H9 (cell line): Measurements from ENCODE around the gene TMA7B. TPM values are rescaled to one million over a fixed set of nuclear protein-coding genes. Genes with fewer than 3 reads are reported as not detected.

Source experiments
- DNase-seq: peaks from one replicate; pipeline ENCODE4 v3.0.0-alpha.2; 2017
- H2AFZ ChIP-seq: one replicate; pipeline ENCODE4 v1.6.1; 2013; ENCODE audit warnings: mild to moderate bottlenecking, low read length, control low read depth, moderate library complexity
- H2AK5ac ChIP-seq: 2 replicates; pipeline ENCODE4 v1.6.1; 2013; ENCODE audit warnings: low read length, control low read depth, mixed read lengths; ENCODE audit not compliant: insufficient read length
- H2BK120ac ChIP-seq: one replicate; pipeline ENCODE4 v1.6.1; 2013; ENCODE audit warnings: low read depth, mild to moderate bottlenecking, low read length, control low read depth, inconsistent platforms; ENCODE audit not compliant: poor library complexity, severe bottlenecking
- H2BK12ac ChIP-seq: 2 replicates; pipeline ENCODE4 v1.6.1; 2013; ENCODE audit warnings: low read length, control low read depth, mixed read lengths, low read depth; ENCODE audit not compliant: insufficient read length
- H2BK15ac ChIP-seq: 2 replicates; pipeline ENCODE4 v1.6.1; 2013; ENCODE audit warnings: low read depth, low read length, control low read depth
- H2BK20ac ChIP-seq: one replicate; pipeline ENCODE4 v1.6.1; 2013; ENCODE audit warnings: low read depth, mild to moderate bottlenecking, low read length, control low read depth, inconsistent platforms; ENCODE audit not compliant: poor library complexity, severe bottlenecking
- H2BK5ac ChIP-seq: 2 replicates; pipeline ENCODE4 v1.6.1; 2013; ENCODE audit warnings: low read length, control low read depth, mixed read lengths; ENCODE audit not compliant: insufficient read length
- H3K14ac ChIP-seq: 2 replicates; pipeline ENCODE4 v1.6.1; 2013; ENCODE audit warnings: low read length, control low read depth; ENCODE audit not compliant: insufficient read depth
- H3K18ac ChIP-seq: 2 replicates; pipeline ENCODE4 v1.6.1; 2013; ENCODE audit warnings: low read depth, mild to moderate bottlenecking, mixed read lengths, low read length, control low read depth; ENCODE audit not compliant: insufficient read length
- H3K23ac ChIP-seq: 2 replicates; pipeline ENCODE4 v1.6.1; 2013; ENCODE audit warnings: low read length, control low read depth, mixed read lengths, low read depth; ENCODE audit not compliant: insufficient read length
- H3K23me2 ChIP-seq: 2 replicates; pipeline ENCODE4 v1.6.1; 2013; ENCODE audit warnings: low read depth, mild to moderate bottlenecking, mixed read lengths, low read length, control low read depth; ENCODE audit not compliant: insufficient read length, poor library complexity, severe bottlenecking
- H3K27ac ChIP-seq: 2 replicates; pipeline ENCODE4 v1.5.1; 2013; ENCODE audit warnings: low read length, control low read depth, mixed read lengths, low read depth; ENCODE audit not compliant: insufficient read length
- H3K27me3 ChIP-seq: 2 replicates; pipeline ENCODE4 v1.6.1; 2013; ENCODE audit warnings: low read length, control low read depth, inconsistent platforms; ENCODE audit not compliant: insufficient read depth
- H3K4ac ChIP-seq: 2 replicates; pipeline ENCODE4 v1.6.1; 2013; ENCODE audit warnings: low read depth, mild to moderate bottlenecking, control low read depth, inconsistent platforms, low read length, moderate library complexity
- H3K4me1 ChIP-seq: 2 replicates; pipeline ENCODE4 v1.6.1; 2013; ENCODE audit warnings: low read length, control low read depth, inconsistent platforms; ENCODE audit not compliant: insufficient read depth
- H3K4me2 ChIP-seq: 2 replicates; pipeline ENCODE4 v1.6.1; 2013; ENCODE audit warnings: low read length, control low read depth, mixed read lengths; ENCODE audit not compliant: insufficient read length, insufficient read depth
- H3K56ac ChIP-seq: 2 replicates; pipeline ENCODE4 v1.6.1; 2013; ENCODE audit warnings: low read depth, mild to moderate bottlenecking, mixed read lengths, low read length, control low read depth; ENCODE audit not compliant: insufficient read length
- H3K79me1 ChIP-seq: 2 replicates; pipeline ENCODE4 v1.6.1; 2013; ENCODE audit warnings: low read depth, mild to moderate bottlenecking, moderate library complexity, low read length, control low read depth, inconsistent platforms; ENCODE audit not compliant: insufficient read depth, poor library complexity, severe bottlenecking
- H3K79me2 ChIP-seq: 2 replicates; pipeline ENCODE4 v1.6.1; 2013; ENCODE audit warnings: low read length, control low read depth, inconsistent platforms; ENCODE audit not compliant: insufficient read depth
- H3K9ac ChIP-seq: 2 replicates; pipeline ENCODE4 v1.6.1; 2013; ENCODE audit warnings: low read length, control low read depth, mixed read lengths; ENCODE audit not compliant: insufficient read length; ENCODE audit errors: extremely low read depth
- H3K9me3 ChIP-seq: one replicate; pipeline ENCODE4 v1.6.1; 2013; ENCODE audit warnings: low read depth, low read length, inconsistent platforms; ENCODE audit not compliant: control insufficient read depth
- H3T11ph ChIP-seq: one replicate; pipeline ENCODE4 v1.6.1; 2013; ENCODE audit warnings: mild to moderate bottlenecking, low read length, control low read depth, inconsistent platforms
- H4K20me1 ChIP-seq: one replicate; pipeline ENCODE4 v1.6.1; 2013; ENCODE audit not compliant: control insufficient read depth, insufficient read length, insufficient read depth
- H4K5ac ChIP-seq: 2 replicates; pipeline ENCODE4 v1.6.1; 2013; ENCODE audit warnings: low read depth, mild to moderate bottlenecking, mixed read lengths, low read length, control low read depth; ENCODE audit not compliant: insufficient read length
- H4K8ac ChIP-seq: replicated peaks from 2 replicates; pipeline ENCODE4 v1.6.1; 2013; ENCODE audit warnings: low read length, control low read depth, mixed read lengths, low read depth; ENCODE audit not compliant: insufficient read length
- H4K91ac ChIP-seq: 2 replicates; pipeline ENCODE4 v1.6.1; 2013; ENCODE audit warnings: low read depth, mild to moderate bottlenecking, moderate library complexity, mixed read lengths, low read length, control low read depth; ENCODE audit not compliant: insufficient read length
- H3K27ac Mint-ChIP-seq, 3 experiments: 2 replicates in 2 of 3; 3 replicates in 1 of 3; pipeline ENCODE4 v1.8.0; 2020 to 2021; ENCODE audit warnings: mixed read lengths in 3 of 3, mild to moderate bottlenecking in 1 of 3, moderate library complexity in 1 of 3
- H3K27me3 Mint-ChIP-seq: 2 replicates; pipeline ENCODE4 v1.8.0; 2021; ENCODE audit warnings: low read depth, mild to moderate bottlenecking, moderate library complexity, mixed read lengths
- H3K36me3 Mint-ChIP-seq, 3 experiments: 2 replicates in 2 of 3; 3 replicates in 1 of 3; pipeline ENCODE4 v1.8.0; 2020 to 2021; ENCODE audit warnings: low read depth in 3 of 3, mixed read lengths in 3 of 3; ENCODE audit not compliant: insufficient read depth in 1 of 3
- H3K4me1 Mint-ChIP-seq, 2 experiments: 2 replicates each; pipeline ENCODE4 v1.8.0; 2020; ENCODE audit warnings: mixed read lengths in 2 of 2
- H3K4me3 Mint-ChIP-seq, 2 experiments: 2 replicates in 1 of 2; 3 replicates in 1 of 2; pipeline ENCODE4 v1.8.0; 2020 to 2021; ENCODE audit warnings: mild to moderate bottlenecking in 2 of 2, mixed read lengths in 2 of 2, moderate library complexity in 1 of 2
- H3K9me3 Mint-ChIP-seq, 2 experiments: 2 replicates in 1 of 2; 3 replicates in 1 of 2; pipeline ENCODE4 v1.8.0; 2020; ENCODE audit warnings: mild to moderate bottlenecking in 2 of 2, mixed read lengths in 2 of 2, moderate library complexity in 1 of 2
- WGBS: extraction: QIAGEN DNeasy Blood & Tissue Kit; methylation state at CpG from one replicate; pipeline ENCODE4 v1.1.7; 2013; ENCODE audit warnings: missing lambda C conversion rate, low lambda C conversion rate, mixed read lengths; ENCODE audit not compliant: insufficient read length; ENCODE audit errors: extremely low coverage; 5-methylcytosine and 5-hydroxymethylcytosine counted together
- total RNA-seq: library from RNA; stranded (reverse); gene quantifications from 2 replicates; pipeline ENCODE4 v1.2.1, GENCODE V29; 2021
- TF ChIP-seq, protein P1 (sequence below): fragments of 200-600 bp; sonication (generic); conservative IDR thresholded peaks from 3 replicates; pipeline ENCODE4 v1.8.0; 2021; ENCODE audit warnings: antibody characterized with exemption, mild to moderate bottlenecking

Gene TMA7B
- total RNA-seq, 1 experiment from 2014 or later = not detected

DNA sequence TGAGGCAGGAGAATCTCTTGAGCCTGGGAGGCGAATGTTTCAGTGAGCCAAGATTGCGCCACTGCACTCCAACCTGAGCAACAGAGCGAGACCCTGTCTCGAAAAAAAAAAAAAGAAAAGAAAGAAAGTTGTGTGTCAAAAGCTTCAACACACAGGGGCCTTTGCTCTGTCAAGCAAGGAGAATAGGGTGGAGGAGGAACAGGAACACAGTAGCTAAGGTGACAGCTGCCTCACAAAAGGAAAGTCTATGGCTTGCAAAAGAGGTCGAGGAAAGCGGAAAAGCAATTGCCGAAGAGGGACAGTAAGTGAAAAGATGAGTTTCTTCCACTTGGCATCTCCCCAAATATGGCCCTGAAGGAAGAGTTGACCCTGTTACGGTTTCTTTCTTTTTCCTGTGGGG lies 26.5 kb upstream of the TMA7B start:
- no peaks in the 10 kb centered on the region for H3K79me1 ChIP-seq
- no peaks in the 10 kb centered on the region for H3K9me3 ChIP-seq
- H3K4ac ChIP-seq = no peak overlapping the region
- H3K79me2 ChIP-seq = no peaks in the 10 kb centered on the region
- no peak for DNase-seq
- Mint-ChIP-seq H3K27me3 (no peaks in the 10 kb centered on the region), H3K36me3 (no peaks in the 10 kb centered on the region), H3K4me3 (no peak overlapping the region), H3K9me3 (no peaks in the 10 kb centered on the region), H3K27ac (no peak overlapping the region; a peak in 2 of 7 replicates), H3K4me1 (peaks cover 33 to 41% of the 10 kb centered on the region in 2 experiments)
- no peak overlapping the region for H3K14ac ChIP-seq
- no peak overlapping the region for H2BK15ac ChIP-seq
- H2BK20ac ChIP-seq = no peak overlapping the region
- no peak overlapping the region for H2BK120ac ChIP-seq
- H3T11ph ChIP-seq = no peak overlapping the region
- no peak overlapping the region for H2AK5ac ChIP-seq
- H3K27ac ChIP-seq = no peak overlapping the region
- H4K5ac ChIP-seq = no peak overlapping the region
- no peaks in the 10 kb centered on the region for H3K23me2 ChIP-seq
- no peaks in the 10 kb centered on the region; the same call in 1 of the 2 replicates for H3K4me1 ChIP-seq
- no peak overlapping the region for H2BK5ac ChIP-seq
- no peak overlapping the region for H3K9ac ChIP-seq
- H3K27me3 ChIP-seq = no peaks in the 10 kb centered on the region
- no peak overlapping the region for H3K4me2 ChIP-seq
- no peak overlapping the region for H3K18ac ChIP-seq
- H4K91ac ChIP-seq = no peak overlapping the region
- no peak overlapping the region for H3K56ac ChIP-seq
- no peaks in the 10 kb centered on the region for H4K20me1 ChIP-seq
- no peak overlapping the region for H4K8ac ChIP-seq
- no peak overlapping the region for H2BK12ac ChIP-seq
- H2AFZ ChIP-seq = no peak overlapping the region
- WGBS = no CpG with 5 or more reads among the region's 8 CpGs
- H3K23ac ChIP-seq = no peak overlapping the region
- TF ChIP-seq, protein P1, sequence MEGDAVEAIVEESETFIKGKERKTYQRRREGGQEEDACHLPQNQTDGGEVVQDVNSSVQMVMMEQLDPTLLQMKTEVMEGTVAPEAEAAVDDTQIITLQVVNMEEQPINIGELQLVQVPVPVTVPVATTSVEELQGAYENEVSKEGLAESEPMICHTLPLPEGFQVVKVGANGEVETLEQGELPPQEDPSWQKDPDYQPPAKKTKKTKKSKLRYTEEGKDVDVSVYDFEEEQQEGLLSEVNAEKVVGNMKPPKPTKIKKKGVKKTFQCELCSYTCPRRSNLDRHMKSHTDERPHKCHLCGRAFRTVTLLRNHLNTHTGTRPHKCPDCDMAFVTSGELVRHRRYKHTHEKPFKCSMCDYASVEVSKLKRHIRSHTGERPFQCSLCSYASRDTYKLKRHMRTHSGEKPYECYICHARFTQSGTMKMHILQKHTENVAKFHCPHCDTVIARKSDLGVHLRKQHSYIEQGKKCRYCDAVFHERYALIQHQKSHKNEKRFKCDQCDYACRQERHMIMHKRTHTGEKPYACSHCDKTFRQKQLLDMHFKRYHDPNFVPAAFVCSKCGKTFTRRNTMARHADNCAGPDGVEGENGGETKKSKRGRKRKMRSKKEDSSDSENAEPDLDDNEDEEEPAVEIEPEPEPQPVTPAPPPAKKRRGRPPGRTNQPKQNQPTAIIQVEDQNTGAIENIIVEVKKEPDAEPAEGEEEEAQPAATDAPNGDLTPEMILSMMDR = no peak
